ENCODE measurements around the gene MPHOSPH9.

The MPHOSPH9 gene, protein sequence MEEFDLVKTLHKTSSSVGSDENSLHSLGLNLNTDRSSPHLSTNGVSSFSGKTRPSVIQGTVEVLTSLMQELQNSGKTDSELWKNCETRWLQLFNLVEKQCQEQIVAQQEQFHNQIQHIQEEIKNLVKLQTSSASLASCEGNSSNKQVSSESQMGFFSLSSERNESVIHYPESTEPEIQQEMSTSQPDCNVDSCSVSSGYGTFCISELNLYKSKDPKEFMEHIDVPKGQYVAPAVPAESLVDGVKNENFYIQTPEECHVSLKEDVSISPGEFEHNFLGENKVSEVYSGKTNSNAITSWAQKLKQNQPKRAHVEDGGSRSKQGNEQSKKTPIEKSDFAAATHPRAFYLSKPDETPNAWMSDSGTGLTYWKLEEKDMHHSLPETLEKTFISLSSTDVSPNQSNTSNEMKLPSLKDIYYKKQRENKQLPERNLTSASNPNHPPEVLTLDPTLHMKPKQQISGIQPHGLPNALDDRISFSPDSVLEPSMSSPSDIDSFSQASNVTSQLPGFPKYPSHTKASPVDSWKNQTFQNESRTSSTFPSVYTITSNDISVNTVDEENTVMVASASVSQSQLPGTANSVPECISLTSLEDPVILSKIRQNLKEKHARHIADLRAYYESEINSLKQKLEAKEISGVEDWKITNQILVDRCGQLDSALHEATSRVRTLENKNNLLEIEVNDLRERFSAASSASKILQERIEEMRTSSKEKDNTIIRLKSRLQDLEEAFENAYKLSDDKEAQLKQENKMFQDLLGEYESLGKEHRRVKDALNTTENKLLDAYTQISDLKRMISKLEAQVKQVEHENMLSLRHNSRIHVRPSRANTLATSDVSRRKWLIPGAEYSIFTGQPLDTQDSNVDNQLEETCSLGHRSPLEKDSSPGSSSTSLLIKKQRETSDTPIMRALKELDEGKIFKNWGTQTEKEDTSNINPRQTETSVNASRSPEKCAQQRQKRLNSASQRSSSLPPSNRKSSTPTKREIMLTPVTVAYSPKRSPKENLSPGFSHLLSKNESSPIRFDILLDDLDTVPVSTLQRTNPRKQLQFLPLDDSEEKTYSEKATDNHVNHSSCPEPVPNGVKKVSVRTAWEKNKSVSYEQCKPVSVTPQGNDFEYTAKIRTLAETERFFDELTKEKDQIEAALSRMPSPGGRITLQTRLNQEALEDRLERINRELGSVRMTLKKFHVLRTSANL

DNA sequence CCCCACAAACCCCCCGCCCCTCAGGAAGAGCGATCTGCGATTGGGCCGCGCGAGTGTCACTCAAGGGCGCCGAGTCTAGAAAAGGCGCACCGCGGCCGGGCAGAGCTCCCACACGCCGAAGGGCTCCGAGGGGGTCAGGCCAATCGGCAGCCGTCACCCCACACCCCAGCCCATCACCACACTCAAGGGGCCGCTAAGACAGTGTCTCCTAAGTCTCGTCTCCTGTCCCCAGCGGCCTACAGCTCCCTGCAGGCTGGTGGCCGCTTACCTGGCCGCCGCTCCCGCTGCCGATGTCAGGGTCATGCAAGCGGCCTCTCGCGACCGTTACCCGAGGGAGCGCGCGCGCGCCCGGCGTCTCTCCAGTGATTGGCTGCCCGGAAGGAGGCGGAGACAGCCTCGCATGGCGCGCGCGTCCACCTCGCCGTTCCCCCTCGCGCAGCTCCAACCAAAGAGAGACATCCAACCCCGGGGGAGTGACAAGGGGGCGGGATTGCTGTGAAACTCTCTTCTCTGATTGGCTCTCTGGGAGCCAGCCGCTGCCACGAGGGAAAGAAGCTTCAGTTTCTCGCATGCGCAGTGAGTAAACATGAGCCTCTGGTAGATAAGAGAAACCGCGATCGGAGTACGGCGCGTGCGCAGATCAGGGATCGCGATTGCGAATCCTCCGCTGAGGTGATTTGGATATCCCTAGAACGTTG is at the start of gene MPHOSPH9, which contains the start of gene MTRFR:
Gene MPHOSPH9 (minus strand): TSS at position 335 of the 698 bp plus-strand sequence. CDS start 2,777 bp downstream, outside the sequence.
Gene MTRFR (plus strand): TSS at position 630 of the 698 bp plus-strand sequence. CDS start 20,239 bp downstream, outside the sequence.
- peak; percentile 97 for DNase-seq (ENCODE audit: low read depth, low spot score)

DNA sequence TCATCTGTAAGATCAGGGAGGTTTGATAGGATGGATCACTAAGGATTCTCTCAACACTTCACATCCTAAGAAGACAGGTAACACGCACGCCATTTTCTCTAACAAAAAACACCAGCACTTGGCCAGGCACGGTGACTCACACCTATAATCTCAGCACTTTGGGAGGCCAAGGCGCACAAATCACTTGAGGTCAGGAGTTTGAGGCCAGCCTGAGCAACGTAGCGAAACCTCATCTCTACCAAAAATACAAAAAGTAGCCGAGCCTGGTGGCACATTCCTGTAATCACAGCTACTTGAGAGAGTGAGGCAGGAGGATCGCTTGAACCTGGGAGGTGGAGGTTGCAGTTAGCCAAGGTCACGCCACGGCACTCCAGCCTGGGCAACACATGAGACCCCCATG is 49.2 kb upstream of the MPHOSPH9 start:
- DNase-seq (ENCODE audit: low read depth, low spot score), result no peak

DNA sequence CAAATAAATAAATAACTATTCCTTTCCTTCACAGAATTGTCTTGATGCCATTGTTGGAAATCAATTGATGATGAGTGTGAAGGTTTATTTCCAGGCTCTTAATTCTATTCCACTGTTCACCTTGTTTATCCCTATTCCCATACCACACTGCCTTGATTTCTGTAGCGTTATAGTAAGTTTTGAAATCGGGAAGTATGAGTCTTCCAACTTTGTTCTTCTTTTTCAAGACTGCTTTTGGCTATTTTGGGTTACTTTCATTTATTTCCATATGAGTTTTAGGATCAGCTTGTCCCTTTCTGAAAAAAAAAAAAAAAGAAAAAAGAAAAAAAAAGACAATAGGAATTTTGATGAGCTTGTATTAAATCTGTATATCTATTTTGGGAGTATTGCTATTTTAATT is 48.0 kb upstream of the MPHOSPH9 start:
- no peak for DNase-seq (ENCODE audit: low read depth, low spot score)

DNA sequence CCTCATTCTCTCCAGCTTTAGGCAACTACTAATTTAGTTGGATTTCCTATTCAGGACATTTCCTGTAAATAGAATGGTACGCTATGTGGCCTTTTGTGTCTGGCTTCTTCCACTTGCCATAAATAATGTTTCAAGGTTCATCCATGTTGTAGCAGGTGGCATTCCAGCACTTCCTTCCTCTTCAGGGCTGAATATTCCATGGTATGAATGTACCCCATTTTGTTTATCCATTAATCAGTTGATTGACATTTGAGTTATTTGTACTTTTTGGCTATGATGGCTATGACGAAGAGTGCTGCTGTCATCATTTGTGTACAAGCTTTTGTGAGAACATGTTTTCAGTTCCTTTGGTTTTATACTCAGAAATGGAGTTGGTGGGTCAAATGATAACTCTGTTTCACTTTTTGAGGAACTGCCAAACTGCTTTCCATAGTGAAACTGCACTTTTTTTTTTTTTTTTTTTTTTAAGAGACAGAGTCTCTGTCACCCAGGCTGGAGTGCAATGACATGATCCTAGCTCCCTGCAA is 45.2 kb upstream of the MPHOSPH9 start:
- no peak for DNase-seq (ENCODE audit: low read depth, low spot score)

DNA sequence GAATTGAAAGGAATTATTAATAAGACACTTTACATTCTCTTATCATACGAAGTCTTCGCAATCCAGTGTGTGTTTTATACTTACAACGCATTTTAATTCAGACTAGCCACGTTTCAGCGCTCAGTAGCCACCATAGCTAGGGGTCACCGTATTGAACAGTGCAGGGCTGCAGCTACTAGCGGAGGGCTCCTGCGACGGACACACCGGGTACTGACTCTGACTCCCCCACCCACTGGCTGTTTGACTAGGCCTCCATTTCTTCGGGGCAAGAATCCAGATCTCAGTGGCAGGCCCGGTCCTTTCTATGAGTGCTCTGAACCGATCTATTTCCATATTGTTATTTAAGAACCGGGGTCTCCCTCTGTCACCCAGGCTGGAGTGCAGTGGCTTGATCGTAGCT is 40.2 kb upstream of the MPHOSPH9 start:
- no peak for DNase-seq (ENCODE audit: low read depth, low spot score)

DNA sequence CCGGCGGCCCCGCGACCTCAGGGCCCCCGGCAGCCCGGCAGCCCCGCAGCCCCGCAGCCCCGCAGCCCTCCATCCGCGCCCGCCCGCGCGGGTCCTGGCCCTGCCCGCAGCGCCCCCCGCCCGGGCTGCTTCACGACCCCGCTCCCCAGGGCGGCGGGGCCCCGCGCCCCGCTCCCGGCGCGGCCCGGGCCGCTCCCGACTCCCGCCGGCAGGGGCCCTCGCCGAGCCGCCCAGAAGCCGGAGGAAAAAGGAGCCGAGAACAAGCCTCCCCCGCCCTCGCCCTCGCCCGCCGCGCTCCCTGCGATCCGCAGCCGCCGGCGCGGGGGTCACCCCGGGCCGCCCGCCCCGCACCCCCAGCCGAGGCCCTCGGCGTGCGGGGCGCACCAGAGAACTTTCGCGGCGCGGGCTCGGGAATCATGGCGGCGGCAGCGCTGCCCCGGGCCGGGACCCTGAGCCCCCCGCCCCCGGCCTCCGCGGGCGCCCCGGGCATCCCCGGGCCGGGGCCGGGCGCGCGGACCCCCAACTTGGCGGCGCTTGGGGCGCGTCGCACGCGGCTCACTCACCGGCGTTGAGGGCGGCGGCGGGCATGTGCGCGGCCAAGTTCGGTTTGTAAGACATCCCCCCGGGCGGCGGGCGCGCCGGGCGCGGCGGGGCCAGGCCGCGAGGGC is 38.2 kb upstream of the MPHOSPH9 start:
- peak; percentile 52 for DNase-seq (ENCODE audit: low read depth, low spot score)

DNA sequence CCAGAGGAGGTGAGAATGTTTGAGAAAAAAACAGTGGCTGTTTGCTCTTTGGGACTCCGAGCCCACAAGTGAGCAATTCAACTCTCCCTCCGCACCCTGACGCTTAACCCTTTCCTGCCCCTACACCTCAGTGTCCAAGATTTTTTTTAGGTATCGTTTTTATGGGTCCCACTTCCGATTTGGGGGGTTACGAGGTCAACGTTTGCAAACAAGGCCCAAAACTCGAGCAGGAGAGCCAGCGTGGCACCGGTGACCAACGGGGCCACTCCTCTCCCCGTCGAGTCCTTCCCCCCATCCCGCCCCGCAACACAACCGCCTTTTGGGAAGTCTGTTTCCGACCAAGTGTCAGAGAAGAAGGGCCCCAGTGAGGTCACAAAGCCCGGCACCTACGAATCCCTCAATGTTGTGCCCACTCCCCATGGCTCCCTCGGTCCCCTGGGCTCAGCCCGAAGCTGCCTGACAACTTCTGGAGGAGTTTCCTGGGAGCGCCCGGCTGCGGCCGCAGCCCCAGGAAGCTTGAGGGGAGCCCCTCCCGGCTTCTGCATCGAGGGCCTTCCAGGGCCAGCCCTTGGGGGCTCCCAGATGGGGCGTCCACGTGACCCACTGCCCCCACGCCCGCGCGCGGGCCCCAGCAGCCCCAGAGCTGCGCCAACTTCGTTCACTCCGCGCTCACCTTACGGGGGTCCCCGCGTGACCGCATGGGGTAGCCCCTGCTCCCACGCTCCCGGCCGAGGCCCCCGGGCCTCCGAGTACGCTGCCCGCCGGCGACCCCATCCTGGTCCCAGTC is 37.5 kb upstream of the MPHOSPH9 start:
- no peak for DNase-seq (ENCODE audit: low read depth, low spot score)

DNA sequence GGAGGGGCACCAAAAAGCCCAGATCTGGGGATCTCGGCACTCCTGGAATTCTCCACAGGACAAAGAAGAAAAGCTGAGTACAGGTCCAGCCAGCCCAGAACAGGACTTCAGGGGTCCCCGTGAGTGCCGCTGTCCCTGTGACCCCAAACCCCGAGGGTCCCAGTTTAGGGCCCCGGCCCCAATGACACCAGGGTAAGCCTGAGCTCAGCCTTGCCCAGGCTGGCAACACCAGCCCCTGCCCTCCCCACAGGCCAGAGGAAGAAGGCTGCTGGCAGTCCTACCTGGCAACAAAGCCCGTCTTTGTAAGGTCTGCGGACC is 36.9 kb upstream of the MPHOSPH9 start:
- no peak for DNase-seq (ENCODE audit: low read depth, low spot score)

DNA sequence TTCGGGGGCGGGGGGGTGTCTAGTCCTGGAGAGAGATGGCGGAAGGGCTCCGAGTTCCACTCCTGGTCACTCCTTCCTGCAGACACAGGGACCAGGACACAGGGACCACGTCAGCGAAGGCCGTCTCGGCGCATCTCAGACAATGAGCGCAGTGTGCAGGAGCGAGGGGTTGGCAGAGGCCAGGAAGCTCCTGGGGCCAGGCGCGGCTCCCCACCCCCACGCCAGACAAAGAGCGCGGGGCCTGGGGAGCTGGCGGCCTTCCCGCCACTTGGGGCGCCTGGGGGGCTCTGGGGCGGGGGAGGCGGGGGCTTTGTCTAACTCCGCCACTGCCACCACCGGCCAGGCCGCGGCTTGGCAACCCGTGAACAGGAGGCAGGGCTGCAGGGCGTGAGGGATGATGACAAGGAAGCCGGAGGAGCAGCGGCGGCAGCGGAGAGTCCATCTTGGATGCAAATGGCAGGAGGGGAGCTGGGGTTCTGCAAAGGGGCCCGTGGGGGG is 36.5 kb upstream of the MPHOSPH9 start:
- no peak for DNase-seq (ENCODE audit: low read depth, low spot score)

DNA sequence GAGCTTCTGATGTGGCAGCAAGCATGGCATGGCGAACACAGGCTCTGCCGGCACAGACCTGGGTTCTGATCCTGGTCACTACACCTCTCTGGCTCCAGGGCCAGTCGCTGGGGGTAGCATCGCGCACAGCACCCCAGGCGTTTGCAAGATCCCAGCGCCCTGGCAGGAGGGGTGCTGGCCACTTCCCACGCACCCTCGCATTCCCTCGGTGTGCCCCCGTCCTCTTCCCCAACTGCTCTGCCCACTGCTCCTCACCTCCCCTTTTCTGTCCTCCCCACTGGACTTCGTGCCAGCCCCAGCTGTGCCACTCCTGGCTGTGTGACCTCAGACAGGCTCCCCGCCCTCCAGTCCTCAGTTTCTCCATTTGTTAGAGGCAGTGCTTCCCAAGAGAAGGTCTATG is 35.9 kb upstream of the MPHOSPH9 start:
- DNase-seq (ENCODE audit: low read depth, low spot score), result no peak

DNA sequence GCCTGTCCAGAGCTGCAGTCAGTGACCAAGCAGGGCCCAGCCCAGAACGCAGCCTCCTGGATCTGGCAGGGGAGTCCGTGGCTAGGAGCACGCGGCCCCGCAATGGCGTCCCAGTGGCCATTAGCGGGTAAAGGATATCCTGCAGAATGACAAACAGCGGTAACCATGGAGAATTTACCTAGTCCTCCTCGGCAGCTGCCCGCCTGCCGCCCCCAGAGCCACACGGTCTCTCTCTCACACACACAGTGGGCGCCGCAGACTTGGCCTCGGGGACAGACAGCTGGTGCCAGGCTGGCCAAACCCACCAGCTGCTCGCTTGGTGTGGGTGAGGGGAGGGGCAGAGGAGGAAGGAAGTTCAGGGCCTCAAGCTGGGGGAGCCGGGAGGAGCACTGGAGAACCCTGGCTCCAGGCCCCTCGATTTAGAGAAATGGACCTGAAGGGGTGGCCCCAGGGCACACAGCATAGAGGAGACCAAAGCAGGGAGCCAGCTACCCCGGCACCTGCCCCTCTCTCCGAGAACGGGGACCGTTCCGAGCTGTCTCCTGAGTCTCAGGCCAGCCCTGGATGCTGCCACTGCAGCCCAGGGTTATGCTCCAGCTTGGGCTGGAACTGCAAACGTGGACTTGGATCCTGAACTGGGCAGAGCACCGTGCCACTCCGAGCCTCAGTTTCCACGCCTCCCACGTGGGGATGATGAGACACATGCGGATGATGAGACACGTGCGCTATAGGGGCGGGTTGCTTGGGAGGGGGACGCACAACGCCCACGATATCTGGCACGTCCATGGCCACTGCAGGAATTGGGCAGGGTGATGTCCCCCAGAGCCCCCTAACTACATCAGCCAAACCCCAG is 35.3 kb upstream of the MPHOSPH9 start:
- no peak for DNase-seq (ENCODE audit: low read depth, low spot score)

DNA sequence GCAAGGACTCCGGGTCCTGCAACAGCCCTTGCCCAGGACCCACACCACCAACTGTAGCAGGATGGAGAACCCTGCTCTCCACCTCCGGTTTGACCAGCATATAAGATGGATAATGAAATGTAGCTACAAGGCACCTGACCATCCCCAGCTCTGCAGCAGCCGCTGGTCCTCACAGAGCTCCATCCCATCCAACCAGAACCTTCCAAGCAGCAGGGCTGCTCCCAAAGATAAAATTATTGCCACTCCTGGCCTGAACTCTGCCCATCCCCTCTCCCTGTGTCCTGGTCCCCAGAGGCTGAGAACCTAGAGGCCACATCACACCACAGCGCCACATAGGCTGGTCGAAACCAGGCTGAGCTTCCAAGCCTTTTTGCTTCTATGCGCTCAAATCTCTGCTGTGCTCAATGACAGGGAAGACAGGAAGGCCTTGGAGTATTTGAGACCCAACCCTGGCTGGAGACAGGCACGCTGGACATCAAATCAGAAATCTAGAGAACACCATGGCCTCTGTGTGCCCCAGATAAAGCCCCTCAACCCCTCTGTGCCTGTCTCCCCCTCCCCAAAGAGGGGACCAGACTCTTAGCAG is 34.5 kb upstream of the MPHOSPH9 start:
- DNase-seq (ENCODE audit: low read depth, low spot score), result no peak

DNA sequence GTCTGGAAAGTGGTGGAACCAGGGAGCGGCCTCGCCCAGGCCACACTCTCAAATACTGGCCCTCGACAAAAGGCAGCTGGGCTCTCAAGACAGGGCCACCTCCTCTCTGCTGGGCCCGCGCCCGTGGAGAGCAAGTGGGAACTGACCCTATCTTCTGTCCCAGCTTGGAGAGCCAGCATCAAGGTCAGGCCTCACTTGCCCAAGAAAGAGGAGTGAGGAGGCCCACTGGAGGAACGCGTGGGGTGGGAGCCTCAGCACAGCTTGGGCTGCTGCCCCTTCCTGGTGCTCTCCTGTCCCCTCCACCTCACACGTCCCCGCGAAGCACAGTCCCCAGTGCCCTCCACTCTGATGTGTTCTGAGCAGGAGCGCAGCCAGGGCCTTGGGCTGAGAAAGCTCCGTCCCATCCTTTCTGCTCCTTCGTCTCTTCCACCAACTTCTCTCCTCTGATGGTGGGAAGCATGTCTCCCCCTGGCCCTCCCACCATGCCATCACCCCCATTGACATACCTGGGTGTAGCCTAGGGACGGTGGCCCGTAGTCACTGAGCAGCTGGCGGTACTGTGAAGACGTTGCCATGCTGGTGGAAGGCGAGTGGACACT is 33.8 kb upstream of the MPHOSPH9 start:
- DNase-seq (ENCODE audit: low read depth, low spot score), result no peak

DNA sequence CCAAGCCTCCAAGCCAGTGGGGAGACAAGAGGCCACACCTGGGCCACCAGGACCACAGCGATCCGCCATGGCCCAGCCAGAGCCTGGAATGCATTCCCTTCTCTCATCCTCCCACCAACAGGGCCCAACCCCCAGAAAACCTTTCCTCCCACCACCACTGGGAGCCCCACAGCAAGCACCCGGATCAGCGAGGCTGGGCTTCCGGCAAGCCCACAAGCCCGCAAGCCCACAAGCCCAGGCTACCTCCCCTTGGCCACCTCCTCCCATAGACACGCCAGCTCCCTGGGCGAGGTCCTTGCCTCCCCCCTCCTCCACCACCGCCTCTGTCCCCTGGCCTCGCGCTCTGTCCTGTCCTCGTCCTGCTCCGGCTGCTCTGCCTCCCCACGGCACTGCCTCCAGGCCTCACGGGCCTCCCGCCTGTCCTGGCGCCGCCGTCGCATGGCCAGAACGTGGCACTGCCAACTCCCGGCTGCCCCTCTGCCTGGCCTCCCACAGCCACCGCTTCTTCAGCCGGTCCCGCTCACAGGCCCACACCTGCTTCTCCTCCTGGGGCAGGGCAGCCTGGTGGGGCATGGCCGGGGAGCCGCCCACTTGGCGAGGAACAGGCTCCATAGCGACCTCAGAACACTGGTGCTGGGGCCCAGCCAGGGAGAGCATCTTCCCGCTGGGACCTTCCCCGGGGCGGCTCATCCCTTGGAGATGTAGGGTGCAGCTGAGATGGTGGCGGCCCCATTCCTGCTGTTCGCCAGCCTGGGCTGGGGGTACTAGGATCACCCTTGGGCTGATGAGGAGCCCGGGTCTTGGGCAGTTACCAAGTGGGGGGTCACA is 33.1 kb upstream of the MPHOSPH9 start:
- DNase-seq (ENCODE audit: low read depth, low spot score), result no peak

DNA sequence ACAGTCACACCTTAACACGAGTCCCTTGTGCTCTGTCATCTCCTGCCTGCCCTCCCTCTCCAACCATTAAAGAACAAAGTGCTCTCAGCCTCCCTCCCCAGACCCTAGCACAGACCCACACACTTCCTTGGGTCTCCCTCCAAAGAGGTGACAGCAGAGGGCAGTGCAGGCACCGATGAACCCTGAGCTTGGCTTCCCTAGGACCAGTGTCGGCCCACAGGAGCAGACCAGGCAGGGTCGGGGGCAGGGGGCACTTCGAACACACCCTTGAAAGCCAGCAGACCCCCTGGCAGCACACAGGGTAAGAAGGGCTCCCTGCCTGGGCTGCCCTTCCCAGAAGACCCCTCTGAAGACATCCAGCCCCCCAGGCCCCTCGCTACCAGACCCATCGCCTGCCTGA is 31.7 kb upstream of the MPHOSPH9 start:
- DNase-seq (ENCODE audit: low read depth, low spot score), result no peak

DNA sequence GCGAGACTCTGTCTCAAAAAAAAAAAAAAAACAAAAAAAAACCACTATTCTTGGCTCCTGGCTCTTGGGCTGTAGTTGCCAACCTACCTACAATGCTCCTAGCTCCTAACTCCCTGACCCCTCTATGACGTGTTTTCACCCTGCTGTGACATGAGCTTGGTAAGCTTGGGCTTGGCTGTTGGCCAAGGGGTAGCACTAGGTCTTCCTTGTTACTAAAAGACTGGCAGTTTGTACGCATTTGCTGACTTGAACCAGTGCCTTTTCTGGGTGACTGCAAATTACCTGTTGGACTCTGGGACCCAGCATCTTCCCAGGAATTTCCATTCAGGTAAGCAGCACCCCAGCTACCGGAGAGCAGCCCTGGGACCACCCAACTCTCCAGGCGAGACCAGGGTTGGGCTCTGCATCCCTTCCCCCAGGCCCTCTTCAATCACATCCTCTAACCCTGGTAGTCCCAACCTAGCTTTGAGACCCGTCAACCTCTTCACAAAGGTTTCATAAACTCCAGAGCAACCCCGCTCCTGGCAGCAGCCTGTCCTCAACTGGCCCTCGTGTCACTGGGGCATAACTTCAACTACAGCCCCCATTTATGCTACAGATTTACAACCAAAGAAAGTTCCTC is 30.4 kb upstream of the MPHOSPH9 start:
- no peak for DNase-seq (ENCODE audit: low read depth, low spot score)

DNA sequence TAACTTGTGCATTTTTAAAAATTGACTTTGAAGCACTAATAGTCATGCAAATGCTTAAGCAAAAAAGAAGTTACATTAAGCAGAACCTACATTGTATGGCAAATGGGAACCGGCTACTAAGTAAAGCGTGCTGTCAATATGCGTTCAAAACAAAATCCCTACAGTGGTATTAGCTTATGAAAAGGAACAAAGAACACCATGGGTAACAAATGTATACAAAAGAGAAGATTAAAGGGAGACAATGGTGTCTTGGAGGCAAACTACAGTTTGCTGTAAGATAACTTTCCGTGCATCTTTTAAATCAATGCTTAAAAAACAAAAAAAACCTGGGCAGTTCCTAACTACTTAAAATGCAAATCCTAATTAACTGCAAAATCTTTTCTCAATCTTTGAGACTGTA is 28.3 kb upstream of the MPHOSPH9 start:
- no peak for DNase-seq (ENCODE audit: low read depth, low spot score)

Measured in activated naive CD8-positive, alpha-beta T cell treated with anti-CD3 and anti-CD28 coated beads, Interleukin-2, amount 50 U/mL, for 16 hours (primary cell).